Nephron (organoid): ENCODE measurements around the gene ZBTB43.
A peak's percentile ranks its signal among the peaks of the same experiment; 100 is the strongest.
"Not testable (repeated sequence)": the region's sequence is repeated elsewhere in the genome, so short reads cannot be mapped to it uniquely, and the experiment has no call there.

ENCODE experiments used
- H3K27ac Mint-ChIP-seq, 3 experiments: 2 replicates each; pipeline ENCODE4 v1.8.0; 2020; ENCODE audit warnings: mixed read lengths in 3 of 3, mild to moderate bottlenecking in 2 of 3, moderate library complexity in 1 of 3
- H3K27me3 Mint-ChIP-seq: 2 replicates; pipeline ENCODE4 v1.8.0; 2021; ENCODE audit warnings: low read depth, mild to moderate bottlenecking, moderate library complexity, mixed read lengths
- H3K36me3 Mint-ChIP-seq: 2 replicates; pipeline ENCODE4 v1.8.0; 2020; ENCODE audit warnings: low read depth, mixed read lengths
- H3K4me1 Mint-ChIP-seq: 2 replicates; pipeline ENCODE4 v1.8.0; 2020; ENCODE audit warnings: mixed read lengths
- H3K4me3 Mint-ChIP-seq, 3 experiments: 2 replicates each; pipeline ENCODE4 v1.8.0; 2020; ENCODE audit warnings: mild to moderate bottlenecking in 3 of 3, mixed read lengths in 3 of 3, moderate library complexity in 2 of 3
- H3K9me3 Mint-ChIP-seq: 2 replicates; pipeline ENCODE4 v1.8.0; 2020; ENCODE audit warnings: mixed read lengths
- CTCF ChIP-seq, 3 experiments: fragments of 200-600 bp; sonication (generic); IDR thresholded peaks; one replicate each; pipeline ENCODE4 v1.5.0; 2021; ENCODE audit warnings: antibody characterized with exemption in 3 of 3; ENCODE audit not compliant: unreplicated experiment in 3 of 3

Gene ZBTB43

GRCh38 chr9:126761274-126761673 is 43.6 kb upstream of the ZBTB43 start:
- H3K27ac Mint-ChIP-seq: no peak overlapping the region
- peaks cover 20% of the 10 kb centered on the region for H3K27me3 Mint-ChIP-seq
- peaks cover 5% of the 10 kb centered on the region for H3K4me1 Mint-ChIP-seq
- no peaks in the 10 kb centered on the region for H3K36me3 Mint-ChIP-seq
- H3K4me3 Mint-ChIP-seq: no peak overlapping the region
- no peak for TF ChIP-seq CTCF (IDR thresholded peaks at IDR 0.05; ENCODE audit: unreplicated experiment in 3 of 3)
- H3K9me3 Mint-ChIP-seq: peaks cover 2% of the 10 kb centered on the region

GRCh38 chr9:126763130-126763764 is 41.6 kb upstream of the ZBTB43 start:
- Mint-ChIP-seq H3K9me3 (peaks cover 5% of the 10 kb centered on the region), H3K36me3 (no peaks in the 10 kb centered on the region), H3K27me3 (peaks cover 9% of the 10 kb centered on the region), H3K4me3 (no peak overlapping the region), H3K4me1 (no peaks in the 10 kb centered on the region), H3K27ac (no peak overlapping the region)
- no peak for TF ChIP-seq CTCF (IDR thresholded peaks at IDR 0.05; ENCODE audit: unreplicated experiment in 3 of 3)

- Mint-ChIP-seq H3K9me3 (peaks cover 1% of the 10 kb centered on the region), H3K36me3 (no peaks in the 10 kb centered on the region), H3K27me3 (peaks cover 34% of the 10 kb centered on the region), H3K4me1 (no peaks in the 10 kb centered on the region), H3K27ac (no peak overlapping the region), H3K4me3 (no peak overlapping the region)
- peak; percentile 28 to 42 (median 34) for TF ChIP-seq CTCF (IDR thresholded peaks at IDR 0.05; ENCODE audit: unreplicated experiment in 3 of 3)
These were observed 31.7 kb upstream of the ZBTB43 start for GRCh38 chr9:126773004-126773607.

GRCh38 chr9:126775926-126776325 is 28.9 kb upstream of the ZBTB43 start:
- H3K27ac Mint-ChIP-seq: no peak overlapping the region
- peaks cover 38% of the 10 kb centered on the region for H3K27me3 Mint-ChIP-seq
- H3K4me3 Mint-ChIP-seq: no peak overlapping the region
- H3K9me3 Mint-ChIP-seq: no peaks in the 10 kb centered on the region
- H3K4me1 Mint-ChIP-seq: no peaks in the 10 kb centered on the region
- no peaks in the 10 kb centered on the region for H3K36me3 Mint-ChIP-seq
- no peak for TF ChIP-seq CTCF (IDR thresholded peaks at IDR 0.05; ENCODE audit: unreplicated experiment in 3 of 3)

- Mint-ChIP-seq H3K36me3 (no peaks in the 10 kb centered on the region), H3K9me3 (no peaks in the 10 kb centered on the region), H3K4me3 (no peak overlapping the region), H3K27me3 (peaks cover 46% of the 10 kb centered on the region), H3K4me1 (peaks cover 7% of the 10 kb centered on the region), H3K27ac (no peak overlapping the region)
- peak in 1 of 3 experiments; percentile 33 for TF ChIP-seq CTCF (IDR thresholded peaks at IDR 0.05; ENCODE audit: unreplicated experiment in 3 of 3)
These were observed 27.1 kb upstream of the ZBTB43 start for GRCh38 chr9:126777733-126778132.

GRCh38 chr9:126778141-126778540 is 26.7 kb upstream of the ZBTB43 start:
- H3K4me1 Mint-ChIP-seq: peaks cover 7% of the 10 kb centered on the region
- H3K36me3 Mint-ChIP-seq: no peaks in the 10 kb centered on the region
- H3K4me3 Mint-ChIP-seq: no peak overlapping the region
- TF ChIP-seq CTCF (IDR thresholded peaks at IDR 0.05; ENCODE audit: unreplicated experiment in 3 of 3): no peak
- no peaks in the 10 kb centered on the region for H3K9me3 Mint-ChIP-seq
- H3K27ac Mint-ChIP-seq: no peak overlapping the region
- peaks cover 47% of the 10 kb centered on the region for H3K27me3 Mint-ChIP-seq

- H3K9me3 Mint-ChIP-seq, H3K4me3 Mint-ChIP-seq, H3K36me3 Mint-ChIP-seq, H3K4me1 Mint-ChIP-seq, H3K27ac Mint-ChIP-seq: not testable (repeated sequence)
- H3K27me3 Mint-ChIP-seq: peaks cover 41% of the 10 kb centered on the region
These were observed 26.1 kb upstream of the ZBTB43 start for GRCh38 chr9:126778696-126779095.
